ENCODE data around the gene DTWD2. TPM values are rescaled to one million over a fixed set of nuclear protein-coding genes. Genes with fewer than 3 reads are reported as not detected.

The DTWD2 gene
- total RNA-seq, 1 donor from 2014 or later = 13.0 TPM

GRCh38 chr5:119022017-119022745, 33.8 kb upstream of the DTWD2 start:
- no peak overlapping the region for H3K27ac ChIP-seq (ENCODE audit: low read depth, low read length)
- H3K9ac ChIP-seq (ENCODE audit: low read depth in 1 of 3, low read length in 3 of 3) = no peak overlapping the region

GRCh38 chr5:119021149-119021732, 32.9 kb upstream of the DTWD2 start:
- no peak overlapping the region for H3K27ac ChIP-seq (ENCODE audit: low read depth, low read length)
- no peaks in the 10 kb centered on the region for H3K9me3 ChIP-seq (ENCODE audit: control insufficient read depth in 3 of 3, low read length in 3 of 3)
- H3K4me1 ChIP-seq (ENCODE audit: control insufficient read depth in 3 of 3, insufficient read depth in 3 of 3, low read length in 3 of 3) = no peaks in the 10 kb centered on the region

More at GRCh38 chr5:119022017-119022745, 33.8 kb upstream of the DTWD2 start:
- no peaks in the 10 kb centered on the region for H3K36me3 ChIP-seq (ENCODE audit: control insufficient read depth in 3 of 3, insufficient read depth in 3 of 3, low read length in 3 of 3)
- H3K4me3 ChIP-seq (ENCODE audit: low read length in 3 of 3) = no peak overlapping the region
- H3K9me3 ChIP-seq (ENCODE audit: control insufficient read depth in 3 of 3, low read length in 3 of 3) = no peaks in the 10 kb centered on the region
- no peaks in the 10 kb centered on the region for H3K27me3 ChIP-seq (ENCODE audit: control insufficient read depth in 3 of 3, insufficient read depth in 3 of 3, low read length in 3 of 3)
- H3K4me1 ChIP-seq (ENCODE audit: control insufficient read depth in 3 of 3, insufficient read depth in 3 of 3, low read length in 3 of 3) = no peaks in the 10 kb centered on the region

DNA sequence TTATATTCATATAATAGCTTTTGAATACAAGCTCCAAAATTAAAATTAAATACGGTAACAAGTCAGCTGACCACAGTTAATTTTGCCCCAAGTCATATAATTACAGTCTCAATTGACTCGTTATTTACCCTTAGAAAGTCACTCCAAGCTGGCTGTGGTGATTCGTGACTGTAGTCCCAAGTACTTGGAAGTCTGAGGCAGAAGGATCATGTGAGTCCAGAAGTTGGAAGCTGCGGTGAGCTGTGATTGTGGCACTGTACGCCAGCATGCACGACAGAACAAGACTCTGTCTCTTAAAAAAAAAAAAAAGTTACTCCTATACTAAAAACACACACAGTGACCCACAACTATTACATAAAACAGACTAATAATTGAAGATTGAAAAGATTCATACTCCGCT, 31.6 kb upstream of the DTWD2 start:
- H3K27me3 ChIP-seq (ENCODE audit: control insufficient read depth in 3 of 3, insufficient read depth in 3 of 3, low read length in 3 of 3) = no peaks in the 10 kb centered on the region
- H3K9ac ChIP-seq (ENCODE audit: low read depth in 1 of 3, low read length in 3 of 3) = no peak overlapping the region
- H3K4me1 ChIP-seq (ENCODE audit: control insufficient read depth in 3 of 3, insufficient read depth in 3 of 3, low read length in 3 of 3) = no peaks in the 10 kb centered on the region
- H3K9me3 ChIP-seq (ENCODE audit: control insufficient read depth in 3 of 3, low read length in 3 of 3) = no peaks in the 10 kb centered on the region
- no peak overlapping the region for H3K27ac ChIP-seq (ENCODE audit: low read depth, low read length)
- H3K4me3 ChIP-seq (ENCODE audit: low read length in 3 of 3) = no peak overlapping the region
- H3K36me3 ChIP-seq (ENCODE audit: control insufficient read depth in 3 of 3, insufficient read depth in 3 of 3, low read length in 3 of 3) = no peaks in the 10 kb centered on the region

More at GRCh38 chr5:119021149-119021732, 32.9 kb upstream of the DTWD2 start:
- Histone ChIP-seq H3K4me3 (ENCODE audit: low read length in 3 of 3) (no peak overlapping the region), H3K9ac (ENCODE audit: low read depth in 1 of 3, low read length in 3 of 3) (no peak overlapping the region), H3K27me3 (ENCODE audit: control insufficient read depth in 3 of 3, insufficient read depth in 3 of 3, low read length in 3 of 3) (no peaks in the 10 kb centered on the region), H3K36me3 (ENCODE audit: control insufficient read depth in 3 of 3, insufficient read depth in 3 of 3, low read length in 3 of 3) (no peaks in the 10 kb centered on the region)

GRCh38 chr5:119019501-119019900, 31.2 kb upstream of the DTWD2 start:
- Histone ChIP-seq H3K9me3 (ENCODE audit: control insufficient read depth in 3 of 3, low read length in 3 of 3) (no peaks in the 10 kb centered on the region), H3K27ac (ENCODE audit: low read depth, low read length) (no peak overlapping the region), H3K4me1 (ENCODE audit: control insufficient read depth in 3 of 3, insufficient read depth in 3 of 3, low read length in 3 of 3) (no peaks in the 10 kb centered on the region), H3K36me3 (ENCODE audit: control insufficient read depth in 3 of 3, insufficient read depth in 3 of 3, low read length in 3 of 3) (no peaks in the 10 kb centered on the region), H3K4me3 (ENCODE audit: low read length in 3 of 3) (no peak overlapping the region), H3K27me3 (ENCODE audit: control insufficient read depth in 3 of 3, insufficient read depth in 3 of 3, low read length in 3 of 3) (no peaks in the 10 kb centered on the region), H3K9ac (ENCODE audit: low read depth in 1 of 3, low read length in 3 of 3) (no peak overlapping the region)

GRCh38 chr5:119017994-119018393, 29.6 kb upstream of the DTWD2 start:
- Histone ChIP-seq H3K4me1 (ENCODE audit: control insufficient read depth in 3 of 3, insufficient read depth in 3 of 3, low read length in 3 of 3) (no peaks in the 10 kb centered on the region), H3K27ac (ENCODE audit: low read depth, low read length) (no peak overlapping the region), H3K36me3 (ENCODE audit: control insufficient read depth in 3 of 3, insufficient read depth in 3 of 3, low read length in 3 of 3) (no peaks in the 10 kb centered on the region), H3K4me3 (ENCODE audit: low read length in 3 of 3) (no peak overlapping the region), H3K9me3 (ENCODE audit: control insufficient read depth in 3 of 3, low read length in 3 of 3) (no peaks in the 10 kb centered on the region), H3K9ac (ENCODE audit: low read depth in 1 of 3, low read length in 3 of 3) (no peak overlapping the region), H3K27me3 (ENCODE audit: control insufficient read depth in 3 of 3, insufficient read depth in 3 of 3, low read length in 3 of 3) (no peaks in the 10 kb centered on the region)

DNA sequence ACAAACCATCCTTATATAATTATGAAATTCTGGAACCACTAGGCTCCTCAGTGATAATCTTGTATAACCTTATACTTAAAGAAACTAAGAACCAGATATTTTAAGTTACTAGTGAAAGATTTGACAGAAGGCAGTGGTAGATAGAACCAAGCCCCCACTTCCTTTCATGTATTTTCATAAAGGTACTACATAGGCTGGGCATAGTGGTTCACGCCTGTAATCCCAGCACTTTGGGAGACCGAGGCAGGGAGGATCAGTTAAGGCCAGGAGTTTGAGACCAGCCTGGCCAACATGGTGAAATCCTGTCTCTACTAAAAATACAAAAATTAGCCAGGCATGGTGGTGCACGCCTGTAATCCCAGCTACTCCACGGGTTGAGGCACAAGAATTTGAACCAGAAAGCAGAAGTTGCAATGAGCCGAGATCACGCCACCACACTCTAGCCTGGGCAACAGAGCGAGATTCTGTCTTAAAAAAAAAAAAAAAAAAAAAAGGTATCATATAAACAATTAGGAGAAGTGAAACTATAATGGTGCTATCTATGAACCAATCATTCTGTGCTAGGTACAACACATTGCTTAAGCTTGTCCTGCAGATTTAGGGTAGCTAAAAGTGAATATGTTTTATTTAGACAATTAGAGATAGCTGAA, 27.9 kb upstream of the DTWD2 start:
- Histone ChIP-seq H3K27ac (ENCODE audit: low read depth, low read length) (no peak overlapping the region), H3K36me3 (ENCODE audit: control insufficient read depth in 3 of 3, insufficient read depth in 3 of 3, low read length in 3 of 3) (no peaks in the 10 kb centered on the region), H3K4me1 (ENCODE audit: control insufficient read depth in 3 of 3, insufficient read depth in 3 of 3, low read length in 3 of 3) (no peaks in the 10 kb centered on the region), H3K9me3 (ENCODE audit: control insufficient read depth in 3 of 3, low read length in 3 of 3) (no peaks in the 10 kb centered on the region), H3K27me3 (ENCODE audit: control insufficient read depth in 3 of 3, insufficient read depth in 3 of 3, low read length in 3 of 3) (no peaks in the 10 kb centered on the region), H3K4me3 (ENCODE audit: low read length in 3 of 3) (no peak overlapping the region), H3K9ac (ENCODE audit: low read depth in 1 of 3, low read length in 3 of 3) (no peak overlapping the region)

GRCh38 chr5:119011186-119011585, 22.8 kb upstream of the DTWD2 start:
- H3K27ac ChIP-seq (ENCODE audit: low read depth, low read length) = no peak overlapping the region
- no peak overlapping the region for H3K4me3 ChIP-seq (ENCODE audit: low read length in 3 of 3)
- no peaks in the 10 kb centered on the region for H3K36me3 ChIP-seq (ENCODE audit: control insufficient read depth in 3 of 3, insufficient read depth in 3 of 3, low read length in 3 of 3)
- H3K9ac ChIP-seq (ENCODE audit: low read depth in 1 of 3, low read length in 3 of 3) = no peak overlapping the region
- no peaks in the 10 kb centered on the region for H3K27me3 ChIP-seq (ENCODE audit: control insufficient read depth in 3 of 3, insufficient read depth in 3 of 3, low read length in 3 of 3)
- H3K9me3 ChIP-seq (ENCODE audit: control insufficient read depth in 3 of 3, low read length in 3 of 3) = no peaks in the 10 kb centered on the region
- H3K4me1 ChIP-seq (ENCODE audit: control insufficient read depth in 3 of 3, insufficient read depth in 3 of 3, low read length in 3 of 3) = no peaks in the 10 kb centered on the region

DNA sequence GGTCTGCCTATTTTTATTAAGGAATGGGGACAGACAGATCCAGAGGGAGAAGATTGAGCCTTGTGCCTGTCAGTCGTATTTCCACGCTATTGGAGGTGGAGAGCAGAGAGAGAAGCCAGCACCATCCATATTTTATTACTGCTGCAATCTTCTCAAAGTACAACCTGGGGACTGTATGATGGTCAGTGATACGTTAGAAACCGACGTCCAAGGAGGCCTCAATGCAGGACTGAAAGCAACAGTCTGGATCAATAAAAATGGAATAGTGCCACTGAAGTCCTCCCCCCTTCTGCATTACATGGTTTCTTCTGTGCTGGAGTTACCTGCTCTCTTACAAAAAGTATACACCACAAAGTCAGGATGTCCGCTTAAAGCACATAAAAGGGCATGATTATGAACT, 21.9 kb upstream of the DTWD2 start:
- Histone ChIP-seq H3K4me3 (ENCODE audit: low read length in 3 of 3) (no peak overlapping the region), H3K27me3 (ENCODE audit: control insufficient read depth in 3 of 3, insufficient read depth in 3 of 3, low read length in 3 of 3) (no peaks in the 10 kb centered on the region), H3K36me3 (ENCODE audit: control insufficient read depth in 3 of 3, insufficient read depth in 3 of 3, low read length in 3 of 3) (no peaks in the 10 kb centered on the region), H3K27ac (ENCODE audit: low read depth, low read length) (no peak overlapping the region), H3K4me1 (ENCODE audit: control insufficient read depth in 3 of 3, insufficient read depth in 3 of 3, low read length in 3 of 3) (no peaks in the 10 kb centered on the region), H3K9ac (ENCODE audit: low read depth in 1 of 3, low read length in 3 of 3) (no peak overlapping the region), H3K9me3 (ENCODE audit: control insufficient read depth in 3 of 3, low read length in 3 of 3) (no peaks in the 10 kb centered on the region)

DNA sequence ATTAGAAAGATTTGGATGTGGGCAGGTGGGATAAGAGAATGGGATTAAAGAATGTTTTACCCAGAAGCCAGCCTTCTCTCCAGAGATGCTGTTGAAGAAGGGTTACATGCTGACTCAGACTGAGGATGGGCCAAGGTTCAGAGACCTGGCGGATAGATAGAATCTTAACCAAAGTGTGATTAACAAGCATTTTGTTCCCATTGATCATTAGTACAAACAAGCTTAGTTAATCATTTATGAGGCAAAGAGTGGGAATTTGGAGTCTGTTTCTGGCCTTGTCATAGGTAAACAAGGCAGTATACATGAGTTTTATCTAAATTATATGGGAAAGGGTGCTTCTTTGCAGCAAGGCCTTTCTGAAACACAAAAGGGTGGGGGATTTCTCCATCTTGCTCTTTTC, 20.8 kb upstream of the DTWD2 start:
- no peaks in the 10 kb centered on the region for H3K4me1 ChIP-seq (ENCODE audit: control insufficient read depth in 3 of 3, insufficient read depth in 3 of 3, low read length in 3 of 3)

GRCh38 chr5:118999696-119000095, 11.3 kb upstream of the DTWD2 start:
- Histone ChIP-seq H3K9ac (ENCODE audit: low read depth in 1 of 3, low read length in 3 of 3) (no peak overlapping the region), H3K36me3 (ENCODE audit: control insufficient read depth in 3 of 3, insufficient read depth in 3 of 3, low read length in 3 of 3) (no peaks in the 10 kb centered on the region), H3K4me3 (ENCODE audit: low read length in 3 of 3) (no peak overlapping the region), H3K27me3 (ENCODE audit: control insufficient read depth in 3 of 3, insufficient read depth in 3 of 3, low read length in 3 of 3) (no peaks in the 10 kb centered on the region), H3K27ac (ENCODE audit: low read depth, low read length) (no peak overlapping the region), H3K9me3 (ENCODE audit: control insufficient read depth in 3 of 3, low read length in 3 of 3) (no peaks in the 10 kb centered on the region), H3K4me1 (ENCODE audit: control insufficient read depth in 3 of 3, insufficient read depth in 3 of 3, low read length in 3 of 3) (no peaks in the 10 kb centered on the region)

More for the DNA sequence above, 20.8 kb upstream of the DTWD2 start:
- Histone ChIP-seq H3K4me3 (ENCODE audit: low read length in 3 of 3) (no peak overlapping the region), H3K36me3 (ENCODE audit: control insufficient read depth in 3 of 3, insufficient read depth in 3 of 3, low read length in 3 of 3) (no peaks in the 10 kb centered on the region), H3K27me3 (ENCODE audit: control insufficient read depth in 3 of 3, insufficient read depth in 3 of 3, low read length in 3 of 3) (no peaks in the 10 kb centered on the region), H3K9ac (ENCODE audit: low read depth in 1 of 3, low read length in 3 of 3) (no peak overlapping the region), H3K27ac (ENCODE audit: low read depth, low read length) (no peak overlapping the region), H3K9me3 (ENCODE audit: control insufficient read depth in 3 of 3, low read length in 3 of 3) (no peaks in the 10 kb centered on the region)
